ENCODE measurements around the gene NMD3.

The NMD3 gene

DNA sequence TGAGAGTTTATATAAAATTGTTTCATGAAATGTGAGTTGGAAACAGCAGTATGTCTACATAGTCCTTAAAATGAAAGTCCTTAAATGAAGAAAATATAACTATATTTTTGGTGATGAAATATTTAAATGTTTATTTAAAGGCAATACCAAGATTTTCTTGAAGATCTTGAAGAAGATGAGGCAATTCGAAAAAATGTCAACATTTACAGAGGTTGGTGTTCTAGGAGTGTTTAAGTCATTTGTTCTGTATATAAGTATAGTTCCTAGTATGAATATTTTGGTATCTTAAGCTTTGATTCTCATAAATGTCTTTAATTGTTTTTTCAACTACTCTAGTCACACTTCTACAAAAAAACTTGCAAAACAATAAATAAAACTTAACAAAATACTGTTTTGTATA is 29.0 kb downstream of the NMD3 start:
- FAIRE-seq, result no peak
- DNase-seq (ENCODE audit: insufficient read length, low spot score), result no peak
- TF ChIP-seq, protein P1, sequence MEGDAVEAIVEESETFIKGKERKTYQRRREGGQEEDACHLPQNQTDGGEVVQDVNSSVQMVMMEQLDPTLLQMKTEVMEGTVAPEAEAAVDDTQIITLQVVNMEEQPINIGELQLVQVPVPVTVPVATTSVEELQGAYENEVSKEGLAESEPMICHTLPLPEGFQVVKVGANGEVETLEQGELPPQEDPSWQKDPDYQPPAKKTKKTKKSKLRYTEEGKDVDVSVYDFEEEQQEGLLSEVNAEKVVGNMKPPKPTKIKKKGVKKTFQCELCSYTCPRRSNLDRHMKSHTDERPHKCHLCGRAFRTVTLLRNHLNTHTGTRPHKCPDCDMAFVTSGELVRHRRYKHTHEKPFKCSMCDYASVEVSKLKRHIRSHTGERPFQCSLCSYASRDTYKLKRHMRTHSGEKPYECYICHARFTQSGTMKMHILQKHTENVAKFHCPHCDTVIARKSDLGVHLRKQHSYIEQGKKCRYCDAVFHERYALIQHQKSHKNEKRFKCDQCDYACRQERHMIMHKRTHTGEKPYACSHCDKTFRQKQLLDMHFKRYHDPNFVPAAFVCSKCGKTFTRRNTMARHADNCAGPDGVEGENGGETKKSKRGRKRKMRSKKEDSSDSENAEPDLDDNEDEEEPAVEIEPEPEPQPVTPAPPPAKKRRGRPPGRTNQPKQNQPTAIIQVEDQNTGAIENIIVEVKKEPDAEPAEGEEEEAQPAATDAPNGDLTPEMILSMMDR (IDR thresholded peaks at IDR 0.05; ENCODE audit: insufficient read depth, missing control alignments), result no peak

DNA sequence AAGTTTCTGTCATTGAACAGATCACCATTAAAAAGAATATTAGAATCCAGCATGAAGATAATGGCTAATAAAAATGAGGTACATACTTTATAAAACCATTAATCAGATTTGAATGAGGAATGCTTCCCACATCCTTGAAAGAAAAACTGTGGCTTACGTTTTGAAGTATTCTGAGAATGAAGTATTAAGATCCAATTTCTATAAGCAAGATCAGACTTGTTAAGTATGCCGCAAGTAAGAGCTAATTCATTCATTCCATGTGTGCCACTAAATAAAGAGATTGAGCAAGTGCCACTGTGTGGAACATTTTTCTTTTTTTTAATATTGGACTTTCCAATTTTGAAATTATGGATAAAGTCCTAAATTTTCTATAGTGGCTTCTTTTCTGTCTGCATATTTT is 30.6 kb downstream of the NMD3 start:
- TF ChIP-seq, protein P1 (IDR thresholded peaks at IDR 0.05; ENCODE audit: insufficient read depth, missing control alignments), result no peak
- FAIRE-seq, result no peak
- DNase-seq (ENCODE audit: insufficient read length, low spot score), result no peak

DNA sequence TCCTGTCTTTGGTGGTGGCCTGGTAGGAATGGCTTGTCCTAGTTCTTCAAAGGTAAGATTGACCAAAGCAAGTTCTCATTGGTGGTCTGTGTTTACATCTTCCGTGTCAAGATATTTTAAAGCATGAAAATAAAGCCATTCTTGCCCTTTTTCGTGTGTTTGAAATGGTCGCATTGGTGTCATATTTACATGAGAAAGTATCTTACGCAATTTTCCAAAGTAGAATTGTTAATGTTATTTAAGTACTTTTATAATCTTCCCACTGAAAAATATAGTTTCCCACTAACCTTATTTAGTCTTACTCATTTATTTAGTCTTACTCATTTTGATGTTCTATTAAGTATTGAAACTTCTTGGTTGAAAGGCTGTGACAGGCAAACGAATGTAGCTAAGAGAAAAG is 31.0 kb downstream of the NMD3 start:
- TF ChIP-seq, protein P1 (IDR thresholded peaks at IDR 0.05; ENCODE audit: insufficient read depth, missing control alignments), result no peak
- FAIRE-seq, result no peak
- DNase-seq (ENCODE audit: insufficient read length, low spot score), result no peak

DNA sequence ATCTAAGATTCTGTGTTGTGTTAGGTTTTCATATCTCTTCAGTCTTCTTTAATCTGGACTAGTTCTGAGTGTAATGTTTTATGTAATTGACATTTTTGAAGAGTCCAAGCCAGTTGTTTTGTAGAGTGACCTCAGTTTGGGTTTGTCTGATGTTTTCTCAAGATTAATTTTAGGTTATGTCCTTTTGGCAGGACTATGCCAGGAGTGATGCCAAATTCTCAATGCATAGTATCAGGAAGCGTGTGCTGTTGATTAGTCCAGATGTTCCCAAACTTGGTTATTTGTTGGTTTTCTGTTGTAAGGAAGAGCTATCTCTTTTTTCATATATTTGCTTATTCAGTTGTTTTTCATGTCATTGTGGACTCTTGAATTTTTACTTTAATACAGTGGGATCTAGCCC is 32.6 kb downstream of the NMD3 start:
- FAIRE-seq (no peak), DNase-seq (ENCODE audit: insufficient read length, low spot score) (no peak)
- TF ChIP-seq, protein P1 (IDR thresholded peaks at IDR 0.05; ENCODE audit: insufficient read depth, missing control alignments), result no peak

DNA sequence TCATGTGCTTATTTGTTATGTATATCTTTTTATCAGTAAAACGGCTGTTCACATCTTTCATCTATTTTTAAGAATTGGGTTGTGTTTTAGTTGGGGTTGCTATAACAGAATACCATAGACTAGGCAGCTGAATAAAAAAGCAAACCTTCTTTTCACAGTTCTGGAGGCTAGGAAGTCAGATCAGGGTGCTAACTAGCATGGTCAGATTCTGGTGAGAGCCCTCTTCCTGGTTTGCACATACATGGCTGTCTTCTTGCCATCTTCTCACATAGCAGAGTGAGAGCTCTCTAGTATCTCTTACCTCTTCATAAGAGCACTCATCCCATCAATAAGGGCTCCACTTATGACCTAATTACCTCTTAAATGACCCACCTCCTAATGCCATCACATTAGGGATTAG is 33.8 kb downstream of the NMD3 start:
- no peak for FAIRE-seq
- TF ChIP-seq, protein P1 (IDR thresholded peaks at IDR 0.05; ENCODE audit: insufficient read depth, missing control alignments), result no peak
- no peak for DNase-seq (ENCODE audit: insufficient read length, low spot score)

DNA sequence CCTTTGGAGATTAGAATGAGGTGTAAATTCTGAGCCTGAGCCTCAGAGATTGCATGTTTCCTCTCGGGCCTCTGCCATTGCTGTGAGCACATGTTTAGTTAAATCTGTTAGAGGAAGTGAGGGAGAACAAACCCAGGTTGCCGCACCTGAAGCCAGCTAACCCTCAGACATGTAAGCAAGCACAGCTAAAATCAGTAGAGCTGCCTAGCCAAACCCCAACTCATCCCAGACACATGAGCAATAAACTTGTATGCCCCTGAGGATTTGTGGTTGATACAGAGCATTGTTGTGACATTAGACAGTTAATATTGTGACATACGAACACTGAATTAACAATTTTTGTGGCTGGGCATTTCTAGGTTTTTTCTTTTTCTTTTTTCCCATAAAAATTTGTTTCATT is 41.9 kb downstream of the NMD3 start:
- no peak for FAIRE-seq
- TF ChIP-seq, protein P1 (IDR thresholded peaks at IDR 0.05; ENCODE audit: insufficient read depth, missing control alignments), result no peak
- DNase-seq (ENCODE audit: insufficient read length, low spot score), result no peak

DNA sequence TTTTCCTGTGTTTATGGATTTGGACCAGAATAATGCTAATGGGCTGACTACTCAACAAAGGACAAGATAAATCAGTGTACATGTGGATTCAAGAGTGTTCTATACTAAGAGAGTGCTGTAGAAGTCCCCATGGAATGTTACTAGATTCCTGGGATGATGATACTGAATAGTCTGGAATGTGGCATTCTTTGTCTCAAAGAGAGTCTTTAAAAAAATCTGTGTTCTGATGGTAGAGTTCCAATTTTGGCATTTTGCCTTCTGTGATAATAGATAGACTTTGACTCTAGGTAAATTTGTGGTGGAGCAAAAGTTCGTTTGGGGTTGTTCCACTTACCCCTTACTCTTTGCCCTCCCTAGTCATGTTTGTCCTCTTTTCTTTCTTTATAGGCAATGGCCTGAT is 43.7 kb downstream of the NMD3 start:
- FAIRE-seq (no peak), DNase-seq (ENCODE audit: insufficient read length, low spot score) (no peak)
- TF ChIP-seq, protein P1 (IDR thresholded peaks at IDR 0.05; ENCODE audit: insufficient read depth, missing control alignments), result no peak

All from D721Med (cell line).